Measurements from ENCODE around the gene ADAMTS17.

ADAMTS17 gene

DNA sequence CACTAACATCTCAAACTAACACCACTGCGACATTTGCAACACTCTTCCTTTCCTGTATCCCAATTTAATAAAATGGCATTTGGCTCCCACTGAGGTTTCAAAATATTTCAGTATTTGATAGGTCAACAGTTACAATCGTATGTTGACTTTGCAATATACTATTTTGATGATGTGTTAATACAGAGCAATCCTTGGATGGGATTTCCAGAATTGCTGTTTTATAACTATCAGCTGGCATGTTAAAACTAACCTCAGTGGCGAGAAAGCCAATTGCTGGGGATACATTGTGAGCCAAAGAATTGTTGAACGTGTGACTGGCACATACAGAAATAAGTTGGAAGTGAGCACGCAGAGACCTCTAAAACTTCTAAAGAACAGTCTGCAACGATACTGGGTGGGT lies 382.4 kb downstream of the ADAMTS17 start:
- no peak for DNase-seq

DNA sequence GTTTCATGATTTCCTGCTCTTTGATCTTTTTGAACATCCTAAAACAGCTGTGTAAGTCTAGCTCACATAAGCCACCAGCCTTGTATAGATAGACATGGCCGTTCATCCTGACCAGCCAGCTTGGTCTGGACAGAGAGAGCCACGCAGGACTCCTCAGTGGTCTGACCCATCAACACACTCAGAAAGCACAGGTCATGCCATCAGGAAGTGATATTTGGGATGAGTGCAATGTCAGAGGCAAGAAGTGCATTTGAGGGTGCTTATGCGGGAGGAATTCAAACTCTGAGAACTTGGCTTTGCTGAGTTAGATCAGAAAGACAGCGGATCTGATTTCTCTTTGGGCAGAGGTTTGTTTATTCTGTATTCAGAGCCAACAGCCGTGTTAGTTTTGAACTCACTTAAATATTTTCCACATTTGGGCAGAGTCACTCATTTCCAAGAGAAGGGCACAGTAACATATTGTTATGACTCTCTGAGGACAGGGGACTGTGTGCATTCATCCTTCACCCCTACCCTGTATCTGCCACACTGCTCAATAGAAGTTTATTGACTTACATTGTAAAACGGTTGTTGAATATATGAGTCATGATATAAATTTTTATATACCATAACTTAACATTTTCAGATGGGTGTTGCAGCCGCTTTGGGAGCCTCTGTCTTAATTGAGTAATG lies 383.2 kb downstream of the ADAMTS17 start:
- no peak for DNase-seq

DNA sequence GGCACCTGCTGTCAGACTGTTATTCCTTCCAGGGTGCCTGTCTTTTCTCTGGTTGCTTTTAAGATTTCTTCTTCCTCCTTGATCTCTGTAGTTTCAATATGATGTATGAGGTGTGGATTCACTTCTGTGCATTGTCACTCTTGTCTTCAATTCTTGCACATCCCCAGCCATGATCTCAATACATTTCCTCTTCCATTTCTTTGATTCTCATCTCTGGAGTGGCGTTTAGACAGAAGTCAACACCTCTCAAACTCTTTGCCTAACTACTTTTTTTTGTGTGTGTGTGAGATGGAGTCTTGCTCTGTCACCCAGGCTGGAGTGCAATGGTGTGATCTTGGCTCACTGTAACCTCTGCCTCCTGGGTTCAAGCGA lies 384.1 kb downstream of the ADAMTS17 start:
- DNase-seq: no peak

DNA sequence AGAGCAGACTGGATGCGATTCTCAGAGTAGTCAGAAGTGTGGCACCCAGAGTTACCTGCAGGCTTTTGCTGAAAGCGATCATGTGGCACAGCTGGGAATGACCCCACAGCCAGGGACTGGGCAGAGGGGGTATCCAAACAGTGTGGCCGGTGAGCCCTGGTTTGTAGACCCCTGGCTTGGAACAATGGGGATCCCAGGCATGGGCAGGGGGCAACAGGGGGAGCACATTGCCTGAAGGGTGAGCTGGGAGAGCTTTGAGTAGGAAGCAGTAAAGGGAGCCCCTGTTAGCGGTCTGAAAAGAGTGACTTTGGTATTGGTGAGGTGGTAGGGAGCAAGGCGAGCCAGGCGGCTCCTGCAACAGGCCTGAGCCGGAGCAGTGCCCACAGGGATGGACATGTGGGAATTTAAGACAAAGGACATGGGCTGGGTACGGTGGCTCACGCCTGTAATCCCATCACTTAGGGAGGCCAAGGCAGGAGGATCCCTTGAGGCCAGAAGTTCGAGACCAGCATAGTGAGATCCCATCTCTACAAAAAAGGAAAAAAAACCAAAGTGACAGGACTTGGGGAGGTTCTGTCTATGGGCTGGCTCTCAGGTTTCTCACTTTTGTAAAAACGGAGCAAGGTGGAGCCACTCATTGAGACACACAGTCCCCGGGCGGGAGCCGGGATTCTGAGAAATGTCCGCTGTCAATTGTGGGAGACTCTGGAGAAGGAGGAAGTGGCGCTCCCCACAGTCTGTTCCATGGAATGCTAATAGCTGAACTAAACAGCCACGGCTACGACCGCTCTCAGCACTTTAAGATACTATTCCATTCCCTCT lies 384.7 kb downstream of the ADAMTS17 start:
- DNase-seq: no peak

DNA sequence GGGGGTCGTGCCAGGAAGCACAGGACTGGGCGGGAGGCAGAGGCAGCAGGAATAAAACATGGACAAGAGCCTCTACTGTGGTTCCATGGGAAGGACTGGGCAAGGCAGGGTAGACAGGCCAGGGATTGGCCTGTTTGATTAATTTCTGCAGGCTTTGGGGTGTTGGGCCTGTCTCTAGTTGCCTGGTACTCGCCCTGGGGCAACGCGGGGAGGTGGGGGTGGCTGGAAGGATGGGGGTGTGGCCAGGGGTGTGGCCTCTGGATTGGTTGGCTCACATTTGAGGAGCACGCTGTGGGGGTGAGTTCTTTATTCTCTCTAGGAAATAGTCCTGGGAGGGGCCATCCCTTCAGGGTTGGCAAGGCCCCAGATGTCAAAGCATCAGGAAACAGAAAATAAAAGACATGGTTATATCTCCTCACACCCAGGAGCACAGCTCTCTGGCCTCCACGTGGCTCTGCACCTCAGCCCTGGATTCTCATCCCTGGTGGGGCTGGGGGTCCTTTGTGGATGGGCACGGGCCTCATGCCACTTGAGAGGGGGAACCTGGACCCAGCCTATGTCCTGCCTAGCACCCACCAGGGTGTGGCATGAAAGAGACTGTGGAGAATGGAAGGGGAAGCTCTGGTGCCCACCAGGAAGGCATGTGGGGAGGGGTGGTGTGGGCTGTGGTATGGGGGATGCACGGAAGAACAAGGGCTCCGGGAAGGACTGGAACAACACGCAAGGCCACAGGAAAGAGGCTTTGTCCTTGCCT lies 385.6 kb downstream of the ADAMTS17 start:
- no peak for DNase-seq

DNA sequence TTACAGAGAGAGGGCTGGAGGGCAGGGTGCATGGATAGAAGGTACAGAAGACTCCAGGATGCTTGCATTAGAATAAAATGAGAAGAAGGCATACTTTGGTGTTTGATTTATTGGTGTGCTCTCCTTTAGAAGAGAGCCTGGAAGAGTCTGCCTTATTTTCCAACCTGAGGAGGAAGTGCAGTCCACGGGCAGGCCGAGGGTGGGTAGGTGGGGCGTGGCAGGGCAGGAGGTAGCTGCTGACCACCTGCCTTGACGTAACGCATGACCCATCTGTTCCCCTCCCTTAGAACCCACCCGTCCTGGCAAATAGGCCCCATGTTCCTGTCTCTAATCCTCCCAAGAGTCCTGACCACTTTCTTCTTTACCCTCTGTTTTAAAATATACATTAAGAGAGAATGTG lies 386.2 kb downstream of the ADAMTS17 start:
- no peak for DNase-seq

DNA sequence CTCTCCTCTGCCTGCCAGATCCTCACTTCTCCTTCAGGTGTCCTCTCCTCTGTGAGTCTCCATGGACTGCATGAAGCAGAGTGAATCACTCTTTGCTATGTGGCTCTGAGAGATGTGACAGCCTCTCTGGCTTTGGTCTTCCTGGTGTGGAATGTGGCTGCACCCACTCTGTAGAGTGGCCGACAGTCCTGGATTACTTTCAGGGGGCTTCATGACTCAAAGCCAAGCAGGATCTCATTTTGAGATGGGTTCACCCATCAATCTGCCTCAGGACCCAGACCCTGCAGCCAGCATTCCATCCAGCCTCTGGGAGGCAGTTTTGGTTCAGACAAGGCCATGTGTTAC lies 386.6 kb downstream of the ADAMTS17 start:
- DNase-seq: no peak

DNA sequence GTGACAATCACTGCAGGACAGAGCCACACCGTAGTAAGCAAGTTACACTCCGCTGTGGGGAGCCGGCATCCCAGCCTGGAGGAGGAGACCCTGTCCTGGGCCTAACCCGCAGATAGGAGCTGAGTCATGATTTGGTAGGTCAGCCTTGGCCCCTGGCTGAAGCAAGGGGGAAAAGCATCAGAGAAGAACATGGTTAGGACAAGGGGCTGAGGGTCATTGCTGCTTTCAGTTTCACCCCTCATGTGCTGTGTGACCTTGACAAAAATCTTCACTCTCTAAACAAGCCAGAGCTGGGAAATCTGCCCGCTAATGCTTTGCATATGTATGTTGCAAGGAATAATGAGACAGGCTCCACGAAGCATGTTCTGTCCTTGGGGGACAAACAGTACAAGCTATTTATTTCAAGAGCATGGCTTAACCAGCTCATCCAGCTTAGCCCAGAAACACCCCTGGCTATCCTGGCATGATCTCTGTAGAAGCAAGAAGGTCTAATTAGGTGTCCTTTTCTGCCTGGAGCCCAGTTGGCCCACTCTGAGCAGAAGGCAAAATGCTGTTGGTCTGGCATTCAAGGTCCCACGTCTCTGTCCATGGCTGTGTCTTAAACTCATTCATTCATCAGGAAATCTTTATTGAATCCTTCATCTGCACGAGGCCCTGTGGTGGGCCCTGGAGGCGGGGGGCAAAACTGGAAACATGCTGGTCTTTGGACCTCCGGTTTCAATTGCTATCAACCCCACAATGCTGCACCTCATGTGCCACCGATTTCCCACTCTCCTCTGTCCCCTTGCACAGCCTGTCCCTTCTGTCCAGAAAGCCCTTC lies 387.2 kb downstream of the ADAMTS17 start:
- no peak for DNase-seq

DNA sequence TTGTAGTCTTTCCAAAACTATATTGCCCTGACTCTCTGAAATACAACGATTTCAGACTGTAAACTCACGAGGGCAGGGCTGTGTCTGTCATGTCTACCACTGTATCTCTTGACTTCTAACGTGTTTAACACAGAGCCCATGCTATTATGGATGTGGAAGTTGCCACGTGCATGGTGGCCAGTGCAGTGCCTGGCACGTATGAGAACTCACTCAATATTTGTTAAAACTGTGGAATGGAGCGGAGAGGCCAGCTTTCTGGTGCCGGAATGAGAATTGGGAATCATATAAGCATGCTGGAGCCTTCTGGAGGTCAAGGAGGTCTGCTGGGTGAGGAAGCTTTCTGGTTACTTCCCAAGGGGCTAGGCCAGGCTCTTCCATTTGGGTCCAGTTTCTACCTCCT lies 387.9 kb downstream of the ADAMTS17 start:
- DNase-seq: no peak

DNA sequence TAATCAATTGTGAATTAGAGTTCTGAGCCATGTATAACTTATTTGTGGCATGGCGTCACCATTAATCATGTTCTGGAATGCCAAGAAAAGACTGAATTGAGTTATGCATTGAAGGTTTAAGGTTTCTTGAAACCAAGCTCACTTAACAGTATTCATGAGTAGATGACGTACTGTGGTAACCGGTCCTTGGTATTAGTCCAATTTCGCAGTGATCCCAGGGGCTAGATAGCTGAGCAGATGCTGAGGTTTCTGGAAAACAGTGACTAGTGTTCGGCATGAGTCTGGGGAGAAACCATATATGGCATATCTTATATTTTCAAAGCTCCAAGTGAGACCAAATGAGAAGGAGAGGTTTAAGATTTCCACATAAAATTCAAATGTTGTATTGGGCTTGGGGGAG lies 390.3 kb downstream of the ADAMTS17 start:
- DNase-seq: no peak

DNA sequence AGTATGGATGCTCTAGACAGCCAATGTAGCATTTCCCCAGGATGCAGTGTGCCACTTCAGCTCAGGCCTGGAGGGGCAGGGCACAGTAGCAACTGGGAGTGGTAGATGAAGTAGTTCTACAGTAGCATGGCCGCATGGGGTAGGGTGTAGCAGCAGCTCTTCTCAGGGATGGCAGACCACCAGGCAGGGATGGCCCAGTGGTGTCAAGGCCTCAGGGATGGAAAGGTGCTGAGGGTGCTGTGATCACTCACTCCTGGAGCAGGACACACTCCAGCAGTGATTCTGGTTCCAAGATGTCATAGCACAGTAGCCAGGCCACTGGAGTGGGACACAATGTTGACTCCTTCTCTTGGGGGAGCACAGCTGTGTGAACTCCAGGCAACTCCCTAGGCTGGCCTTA lies 397.6 kb downstream of the ADAMTS17 start:
- DNase-seq: no peak

DNA sequence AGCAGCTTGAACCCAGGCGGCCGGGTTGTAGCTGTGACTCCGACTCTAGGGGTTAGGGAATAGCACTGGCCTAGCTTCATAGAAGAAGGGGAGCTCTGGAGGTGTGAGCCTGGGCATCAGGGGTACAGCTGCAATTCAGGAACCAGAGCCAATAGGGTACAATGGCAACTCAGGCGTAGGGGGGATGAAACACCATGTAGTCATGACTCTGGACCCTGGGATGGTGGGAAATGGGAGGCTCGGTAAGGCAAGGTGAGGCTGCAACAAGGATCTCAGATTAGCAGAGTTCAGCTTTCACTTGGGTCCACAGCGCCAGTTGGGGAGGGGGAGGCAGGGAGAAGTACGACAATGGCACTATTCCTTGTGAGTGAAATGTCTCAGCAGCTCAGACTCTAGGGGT lies 398.3 kb downstream of the ADAMTS17 start:
- no peak for DNase-seq

DNA sequence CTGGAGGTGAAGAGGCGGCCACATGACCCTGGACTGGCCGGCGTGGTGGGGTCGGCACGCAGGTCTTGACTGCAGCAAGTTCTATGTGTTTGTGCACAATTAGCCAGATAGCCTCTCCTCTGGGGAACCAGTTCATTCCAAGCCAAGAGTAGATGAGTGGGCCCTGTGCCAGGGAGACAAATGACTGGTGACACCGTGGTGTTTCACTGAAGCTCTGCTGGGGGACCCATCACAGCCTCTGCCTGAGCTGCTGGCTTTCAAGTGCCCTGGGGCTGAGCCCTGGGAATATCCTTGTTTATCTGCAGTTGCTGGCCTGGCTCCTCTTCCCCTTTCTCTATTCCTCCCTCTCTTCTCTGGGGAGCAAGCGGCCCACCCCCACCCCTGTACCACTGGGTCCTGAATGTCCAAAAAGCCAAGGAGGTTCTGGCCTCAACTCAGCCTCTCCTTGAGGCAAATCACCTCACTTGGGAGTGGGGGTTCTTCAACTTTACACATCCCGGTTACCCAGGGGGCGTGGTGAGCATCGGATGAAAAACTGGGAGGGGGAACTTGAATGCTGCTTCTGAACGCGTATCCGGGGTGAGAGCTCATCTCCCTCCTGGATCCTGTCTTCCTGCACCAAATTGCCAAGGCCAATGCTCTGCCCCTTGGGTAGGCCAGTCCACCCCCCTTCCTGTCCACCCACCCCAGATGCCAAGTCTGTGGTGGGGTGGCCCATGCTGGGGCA lies 408.9 kb downstream of the ADAMTS17 start:
- DNase-seq: no peak

DNA sequence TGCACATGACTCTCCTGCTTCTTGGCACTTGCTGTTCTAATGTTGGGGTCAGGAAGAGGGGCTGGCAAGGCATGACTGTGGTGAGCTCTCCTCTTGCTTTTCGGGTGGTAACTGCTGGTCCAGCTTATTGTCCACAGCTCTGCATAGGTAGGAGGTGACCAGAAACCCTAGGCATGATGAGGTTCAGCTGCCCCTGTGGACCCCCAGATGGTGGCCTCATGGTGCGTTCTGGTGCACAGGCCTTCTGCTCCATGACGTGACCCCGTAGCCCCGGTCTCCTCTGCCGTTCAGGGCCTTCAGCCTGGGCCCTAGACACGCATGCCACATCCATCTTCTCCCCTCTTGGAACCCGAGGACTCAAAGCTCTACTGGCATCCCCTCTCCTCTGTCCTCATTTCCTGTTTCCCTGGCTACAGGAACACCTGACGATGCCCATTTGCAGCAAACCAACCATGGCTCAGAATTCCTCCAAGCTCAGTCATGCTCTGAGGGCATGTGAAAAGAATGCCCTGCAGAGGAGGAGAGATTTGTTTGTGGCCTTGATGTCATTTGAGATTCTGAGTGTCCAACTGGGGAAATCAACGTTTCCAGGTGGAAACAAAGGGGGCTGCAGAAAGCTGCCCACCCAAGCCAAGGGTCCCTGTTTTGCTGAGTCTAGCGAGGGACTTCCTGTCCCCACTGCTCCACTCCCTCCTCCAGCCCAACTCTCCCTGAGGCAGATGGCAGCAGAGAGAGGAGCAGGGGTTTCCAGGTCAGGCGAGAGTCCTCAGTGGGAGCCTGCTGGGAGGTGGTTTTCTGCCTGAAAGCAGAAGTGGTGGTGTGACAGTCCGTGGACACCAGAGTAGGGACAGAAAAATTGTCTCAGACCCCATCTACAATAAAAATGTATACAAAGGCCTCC lies 409.8 kb downstream of the ADAMTS17 start:
- DNase-seq: no peak

DNA sequence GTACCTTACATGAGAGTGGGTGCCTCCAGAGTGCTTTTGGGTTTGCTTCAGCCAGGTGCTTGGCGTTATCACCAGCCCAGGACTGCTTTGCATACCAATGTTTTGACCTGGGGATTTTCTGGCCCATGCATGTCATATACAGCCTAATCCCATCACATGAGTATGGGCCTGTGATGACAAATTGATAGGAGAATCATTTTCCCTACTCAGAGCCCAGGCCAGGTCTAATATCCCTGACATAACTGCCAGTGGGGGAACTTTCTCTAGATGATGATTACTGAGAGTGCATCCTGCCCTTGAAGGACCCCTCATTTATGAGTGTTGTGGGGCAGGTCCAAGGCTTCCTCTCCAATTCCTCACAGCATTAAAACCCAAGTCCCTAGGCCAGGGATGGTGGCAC lies 411.1 kb downstream of the ADAMTS17 start:
- no peak for DNase-seq

DNA sequence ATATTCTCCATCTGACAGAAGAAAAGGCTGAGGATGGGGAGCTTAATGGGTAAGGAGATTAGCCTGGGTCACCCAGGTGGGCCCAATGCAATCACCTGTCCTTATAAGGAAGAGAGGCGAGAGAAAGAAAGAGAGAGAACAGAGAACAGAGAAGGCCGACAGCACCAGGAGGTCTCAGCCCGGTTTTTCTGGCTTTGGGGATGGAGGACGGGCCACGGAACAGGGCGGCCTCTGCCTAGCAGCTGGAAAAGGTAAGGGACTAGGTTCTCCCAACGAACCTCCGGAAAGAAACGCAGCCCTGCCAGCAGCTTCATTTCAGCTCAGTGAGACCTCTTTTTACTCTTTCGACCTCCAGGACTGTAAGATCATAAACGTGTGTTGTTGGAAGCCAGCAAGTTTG lies 412.5 kb downstream of the ADAMTS17 start:
- no peak for DNase-seq

DNA sequence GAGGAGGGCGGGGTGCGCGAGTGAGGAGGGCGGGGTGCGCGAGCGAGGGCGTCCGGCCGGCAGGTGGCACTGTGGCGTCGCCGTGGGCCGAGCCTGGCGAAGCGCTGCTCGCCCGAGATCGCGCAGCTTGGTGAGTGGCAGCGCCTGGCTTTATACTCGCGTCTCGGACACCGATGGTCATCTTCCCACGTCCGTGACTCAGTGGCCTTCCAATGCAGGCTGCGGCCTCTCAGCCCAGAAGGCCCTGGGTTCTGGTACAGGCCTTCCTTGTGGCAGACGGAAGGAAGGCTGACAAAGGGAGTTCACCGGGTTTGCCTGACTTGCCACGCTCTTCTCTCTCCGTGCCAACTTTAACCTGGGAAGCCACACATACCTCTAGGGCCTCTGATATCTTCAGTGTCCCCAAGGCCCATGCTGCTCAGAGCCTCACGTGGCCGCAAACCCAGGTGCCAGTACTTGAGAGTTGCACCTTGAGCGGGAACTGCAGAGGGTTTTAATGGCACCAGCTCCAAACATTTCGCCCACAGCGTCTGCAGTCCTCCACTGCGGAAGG lies 413.3 kb downstream of the ADAMTS17 start:
- DNase-seq: peak; percentile 87 to 89

DNA sequence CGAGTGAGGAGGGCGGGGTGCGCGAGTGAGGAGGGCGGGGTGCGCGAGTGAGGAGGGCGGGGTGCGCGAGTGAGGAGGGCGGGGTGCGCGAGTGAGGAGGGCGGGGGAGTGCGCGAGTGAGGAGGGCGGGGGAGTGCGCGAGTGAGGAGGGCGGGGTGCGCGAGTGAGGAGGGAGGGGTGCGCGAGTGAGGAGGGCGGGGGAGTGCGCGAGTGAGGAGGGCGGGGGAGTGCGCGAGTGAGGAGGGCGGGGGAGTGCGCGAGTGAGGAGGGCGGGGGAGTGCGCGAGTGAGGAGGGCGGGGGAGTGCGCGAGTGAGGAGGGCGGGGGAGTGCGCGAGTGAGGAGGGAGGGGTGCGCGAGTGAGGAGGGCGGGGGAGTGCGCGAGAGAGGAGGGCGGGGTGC lies 415.2 kb downstream of the ADAMTS17 start:
- peak; percentile 65 for DNase-seq

DNA sequence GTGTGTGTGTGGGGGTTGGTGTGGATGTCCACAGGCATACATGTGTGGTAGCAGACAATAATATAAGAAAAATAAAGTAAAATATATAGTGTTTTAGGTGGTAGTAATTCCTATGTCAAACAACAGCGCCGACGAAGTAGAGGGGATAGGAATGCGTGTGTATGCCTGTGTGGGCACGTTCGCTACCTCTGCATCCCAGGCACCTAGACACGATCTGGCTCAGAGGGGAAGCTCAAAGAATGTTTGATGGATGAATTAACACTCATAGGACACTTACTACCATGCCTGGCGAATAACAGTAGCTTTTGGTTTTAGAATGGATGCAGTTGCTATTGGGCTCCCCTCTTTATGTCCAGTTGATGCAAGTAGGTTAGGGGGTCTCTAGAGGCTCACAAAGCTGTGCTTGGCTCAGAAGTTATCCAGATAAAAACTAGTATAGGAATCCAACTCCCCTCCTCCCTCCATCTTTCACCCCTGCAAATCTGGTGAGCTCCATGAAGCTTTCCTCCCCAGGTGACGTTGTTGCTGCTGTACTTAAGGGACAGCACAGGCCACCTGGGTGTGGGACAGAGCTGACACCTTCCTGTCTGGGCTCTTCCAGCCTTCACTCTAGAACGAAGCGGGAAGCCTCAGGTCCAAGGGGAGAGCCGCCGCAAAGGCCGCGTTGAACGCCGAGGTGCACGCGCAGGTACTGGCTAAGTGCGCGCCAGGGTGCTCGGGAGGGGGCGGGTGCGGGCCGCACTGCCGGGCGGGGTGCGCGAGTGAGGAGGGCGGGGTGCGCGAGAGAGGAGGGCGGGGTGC lies 415.9 kb downstream of the ADAMTS17 start:
- peak; percentile 82 to 84 for DNase-seq

DNA sequence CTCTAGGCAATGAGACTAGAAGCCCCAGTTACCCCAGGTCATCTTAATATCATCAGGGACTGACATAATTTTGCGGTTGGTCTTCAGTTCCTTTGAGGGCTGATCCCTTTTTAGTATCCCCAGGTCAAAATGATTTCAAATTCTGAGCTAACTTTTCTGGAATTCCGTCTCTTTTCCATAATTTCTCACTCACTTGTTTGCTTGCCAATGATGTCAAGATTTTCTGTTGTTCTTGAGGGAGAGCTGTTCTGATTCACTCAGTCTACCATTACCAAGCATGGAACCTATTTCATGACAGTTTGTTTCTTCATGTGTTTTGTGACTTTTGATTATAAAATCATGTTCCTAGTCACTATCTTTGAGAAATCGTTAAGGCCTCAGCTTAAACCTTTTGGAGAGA lies 418.1 kb downstream of the ADAMTS17 start:
- DNase-seq: no peak

Data from CD4-positive, alpha-beta T cell treated with Interleukin-1 beta for 1 hour (primary cell).